ENCODE data around the gene TSSK2. TPM values are rescaled to one million over a fixed set of nuclear protein-coding genes. Genes with fewer than 3 reads are reported as not detected.

TSSK2 gene
- total and polyA plus RNA-seq, 11 donors = 0.04 to 0.19 (median 0.12) TPM; not detected in 8

DNA sequence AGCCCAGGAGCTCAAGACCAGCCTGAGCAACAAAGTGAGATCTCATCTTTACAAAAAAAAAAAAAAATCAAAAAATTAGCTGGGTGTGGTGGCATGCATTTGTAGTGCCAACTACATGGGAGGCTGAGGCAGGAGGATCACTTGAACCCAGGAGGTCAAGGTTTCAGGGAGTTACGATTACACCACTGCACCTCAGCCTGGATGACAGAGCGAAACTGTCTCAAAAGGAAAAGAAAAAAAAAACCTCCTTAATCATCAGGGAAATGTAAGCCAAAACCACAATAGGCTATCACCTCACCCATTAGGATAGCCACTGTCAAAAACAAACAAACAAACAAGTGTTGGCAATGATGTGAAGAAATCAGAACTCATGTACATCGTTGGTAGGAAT, 22.3 kb upstream of the TSSK2 start:
- peak overlapping the region in 1 of 12 donors; percentile 86 for H3K27ac ChIP-seq
- no peak overlapping the region for H3K4me3 ChIP-seq
- 52 to 90% (median 77%) methylated on average over 3 of the region's 3 CpGs for WGBS, 4 donors
- no peaks in the 10 kb centered on the region for H3K36me3 ChIP-seq
- ATAC-seq (no peak), DNase-seq (no peak)
- TF ChIP-seq, protein P1, sequence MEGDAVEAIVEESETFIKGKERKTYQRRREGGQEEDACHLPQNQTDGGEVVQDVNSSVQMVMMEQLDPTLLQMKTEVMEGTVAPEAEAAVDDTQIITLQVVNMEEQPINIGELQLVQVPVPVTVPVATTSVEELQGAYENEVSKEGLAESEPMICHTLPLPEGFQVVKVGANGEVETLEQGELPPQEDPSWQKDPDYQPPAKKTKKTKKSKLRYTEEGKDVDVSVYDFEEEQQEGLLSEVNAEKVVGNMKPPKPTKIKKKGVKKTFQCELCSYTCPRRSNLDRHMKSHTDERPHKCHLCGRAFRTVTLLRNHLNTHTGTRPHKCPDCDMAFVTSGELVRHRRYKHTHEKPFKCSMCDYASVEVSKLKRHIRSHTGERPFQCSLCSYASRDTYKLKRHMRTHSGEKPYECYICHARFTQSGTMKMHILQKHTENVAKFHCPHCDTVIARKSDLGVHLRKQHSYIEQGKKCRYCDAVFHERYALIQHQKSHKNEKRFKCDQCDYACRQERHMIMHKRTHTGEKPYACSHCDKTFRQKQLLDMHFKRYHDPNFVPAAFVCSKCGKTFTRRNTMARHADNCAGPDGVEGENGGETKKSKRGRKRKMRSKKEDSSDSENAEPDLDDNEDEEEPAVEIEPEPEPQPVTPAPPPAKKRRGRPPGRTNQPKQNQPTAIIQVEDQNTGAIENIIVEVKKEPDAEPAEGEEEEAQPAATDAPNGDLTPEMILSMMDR (IDR thresholded peaks at IDR 0.05) = no peak
- TF ChIP-seq POLR2A (IDR thresholded peaks at IDR 0.05) = no peak
- no peaks in the 10 kb centered on the region for H3K9me3 ChIP-seq
- H3K4me1 ChIP-seq = peaks cover 10 to 71% (median 47%) of the 10 kb centered on the region in 12 donors
- intact Hi-C loops (cut with DNase I) = no loop called here
- no peaks in the 10 kb centered on the region for H3K27me3 ChIP-seq

DNA sequence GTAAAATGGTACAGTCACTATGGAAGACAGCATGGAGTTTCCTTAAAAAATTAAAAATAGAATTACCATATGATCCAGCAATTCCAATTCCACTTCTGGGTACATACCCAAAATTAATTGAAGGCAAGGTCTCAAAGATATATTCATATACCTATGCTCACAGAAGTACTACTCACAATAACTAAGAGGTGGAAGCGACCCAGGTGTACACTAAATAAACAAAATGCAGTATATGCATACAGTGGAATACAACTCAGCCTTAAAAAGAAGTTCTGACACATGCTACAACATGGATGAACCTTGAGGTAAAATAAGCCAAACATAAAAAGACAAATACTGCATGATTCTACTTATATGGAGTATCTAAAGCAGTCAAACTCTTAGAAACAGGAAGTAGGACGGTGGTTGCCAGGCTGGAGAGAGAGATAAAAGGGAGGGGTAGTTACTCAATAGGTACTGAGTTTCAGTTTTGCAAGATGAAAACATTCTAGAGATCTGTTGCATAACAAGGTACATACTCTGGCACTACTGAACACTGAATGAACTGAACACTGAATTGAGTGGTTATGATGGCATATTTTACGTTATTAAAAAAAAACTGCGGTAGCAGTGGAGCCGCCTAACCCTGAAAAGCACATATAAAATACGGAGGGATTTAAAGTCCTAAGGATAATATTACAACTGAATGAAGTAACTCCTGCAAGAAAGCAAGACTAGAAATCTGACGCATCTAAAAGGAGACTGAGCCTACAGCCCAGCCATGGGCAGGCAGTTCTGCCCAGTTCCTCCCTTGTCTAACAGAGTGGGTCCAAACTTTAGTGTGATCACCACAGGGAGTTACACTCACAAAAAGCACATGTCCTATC, 21.7 kb upstream of the TSSK2 start:
- ATAC-seq = peak; percentile 8 to 75 (median 66)
- H3K9me3 ChIP-seq = no peaks in the 10 kb centered on the region
- peak overlapping the region in 1 of 12 donors; percentile 86 for H3K27ac ChIP-seq
- intact Hi-C loops (cut with DNase I) = loop anchor here in 1 of 10 donors (10.0 kb wide), 1 partner anchor 55 kb away; no protein-coding TSS in a partner anchor
- no peaks in the 10 kb centered on the region for H3K27me3 ChIP-seq
- H3K4me1 ChIP-seq = peaks cover 10 to 68% (median 46%) of the 10 kb centered on the region in 12 donors
- H3K36me3 ChIP-seq = no peaks in the 10 kb centered on the region
- DNase-seq = no peak
- WGBS, 4 donors = 66 to 72% (median 71%) methylated on average over 7 of the region's 7 CpGs
- peak overlapping the region in 1 of 12 donors; percentile 40 for H3K4me3 ChIP-seq
- TF ChIP-seq, protein P1 (IDR thresholded peaks at IDR 0.05) = no peak
- no peak for TF ChIP-seq POLR2A (IDR thresholded peaks at IDR 0.05)

DNA sequence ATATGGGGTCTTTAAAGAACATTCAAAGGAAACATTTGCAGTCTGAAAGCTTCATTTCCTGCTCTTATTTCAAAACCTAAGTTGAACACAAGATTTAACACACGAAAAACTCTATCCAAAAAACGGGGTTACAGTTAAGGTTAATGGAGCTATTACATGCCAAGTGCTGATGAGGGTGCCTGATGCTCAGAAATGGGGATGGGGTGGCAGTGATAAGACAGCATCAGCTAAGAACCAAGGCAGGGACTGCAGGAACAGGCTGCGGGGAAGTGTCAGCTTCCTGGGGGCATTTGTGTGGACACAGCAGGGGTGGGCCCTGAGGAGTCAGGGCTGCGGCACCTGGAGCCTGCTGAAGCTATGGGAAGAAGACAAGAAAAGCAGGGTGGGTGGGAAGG, 21.0 kb upstream of the TSSK2 start:
- Histone ChIP-seq H3K27ac (peak overlapping the region in 1 of 12 donors; percentile 86), H3K4me3 (peak overlapping the region in 1 of 12 donors; percentile 40), H3K9me3 (no peaks in the 10 kb centered on the region), H3K27me3 (no peaks in the 10 kb centered on the region), H3K36me3 (no peaks in the 10 kb centered on the region), H3K4me1 (peaks cover 11 to 71% (median 49%) of the 10 kb centered on the region in 12 donors)
- intact Hi-C loops (cut with DNase I) = loop anchor here in 1 of 10 donors (10.0 kb wide), 1 partner anchor 55 kb away; no protein-coding TSS in a partner anchor
- 35 to 82% (median 71%) methylated on average over 4 of the region's 4 CpGs for WGBS, 4 donors
- DNase-seq (no peak), ATAC-seq (no peak)
- TF ChIP-seq POLR2A (IDR thresholded peaks at IDR 0.05) = no peak
- TF ChIP-seq, protein P1 (IDR thresholded peaks at IDR 0.05) = no peak

DNA sequence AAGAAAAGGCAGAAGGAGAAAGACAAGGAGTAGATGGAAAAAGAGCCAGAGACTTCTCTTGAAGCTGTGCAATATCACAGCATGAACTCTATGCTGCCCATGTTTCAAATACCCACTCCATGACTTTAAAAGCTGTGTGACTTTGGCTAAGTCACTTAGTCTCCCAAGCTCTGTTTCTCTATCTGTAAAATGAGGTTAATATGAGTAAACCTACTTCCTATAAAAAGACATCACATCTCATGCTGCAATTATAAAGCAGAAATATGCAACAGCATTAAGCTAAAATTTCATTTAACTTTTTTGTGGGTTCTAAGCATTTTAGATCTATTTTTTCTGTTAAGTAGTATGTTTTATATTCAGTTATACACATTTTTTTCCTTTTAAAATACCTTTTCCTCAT, 20.5 kb upstream of the TSSK2 start:
- intact Hi-C loops (cut with DNase I) = loop anchor here in 1 of 10 donors (10.0 kb wide), 1 partner anchor 56 kb away; no protein-coding TSS in a partner anchor
- Histone ChIP-seq H3K4me1 (peaks cover 15 to 77% (median 53%) of the 10 kb centered on the region in 12 donors), H3K27ac (peak overlapping the region in 1 of 12 donors; percentile 86), H3K9me3 (no peaks in the 10 kb centered on the region), H3K27me3 (no peaks in the 10 kb centered on the region), H3K36me3 (peaks cover 0 to 3% (median 0%) of the 10 kb centered on the region in 9 donors), H3K4me3 (no peak overlapping the region)
- ATAC-seq = no peak
- TF ChIP-seq POLR2A (IDR thresholded peaks at IDR 0.05) = no peak
- TF ChIP-seq, protein P1 (IDR thresholded peaks at IDR 0.05) = no peak
- DNase-seq = no peak

Measured in heart left ventricle (tissue), 16 donors.